PFSK-1 (cell line): ENCODE measurements around the gene ARFGAP2.

ENCODE experiments used
- FOXP2 ChIP-seq: optimal IDR thresholded peaks from 2 replicates; pipeline ENCODE3; 2011; ENCODE audit warnings: borderline replicate concordance, control low read depth, inconsistent platforms; ENCODE audit not compliant: insufficient read depth; ENCODE audit errors: extremely low read length, extremely low read depth
- POLR2AphosphoS5 ChIP-seq: IDR thresholded peaks from 2 replicates; pipeline ENCODE4 v1.6.1; 2012; ENCODE audit warnings: low read depth, mild to moderate bottlenecking, control low read depth, low read length, moderate library complexity
- SIN3A ChIP-seq: IDR thresholded peaks from 2 replicates; pipeline ENCODE4 v1.6.1; 2012; ENCODE audit warnings: mild to moderate bottlenecking, low read length, moderate library complexity, borderline replicate concordance; ENCODE audit not compliant: insufficient read depth
- TAF1 ChIP-seq: IDR thresholded peaks from 2 replicates; pipeline ENCODE4 v1.6.1; 2012; ENCODE audit warnings: low read length, control low read depth, borderline replicate concordance; ENCODE audit not compliant: insufficient read depth
- TF ChIP-seq, protein P1 (sequence below), 2 experiments: IDR thresholded peaks; 2 replicates each; pipeline versions ENCODE4 v1.6.1 to v1.8.0; 2011 to 2012; ENCODE audit warnings: low read depth in 2 of 2, low read length in 2 of 2, control low read depth in 1 of 2, inconsistent platforms in 1 of 2, mild to moderate bottlenecking in 1 of 2, moderate library complexity in 1 of 2; ENCODE audit not compliant: insufficient read depth in 1 of 2

Gene ARFGAP2

DNA sequence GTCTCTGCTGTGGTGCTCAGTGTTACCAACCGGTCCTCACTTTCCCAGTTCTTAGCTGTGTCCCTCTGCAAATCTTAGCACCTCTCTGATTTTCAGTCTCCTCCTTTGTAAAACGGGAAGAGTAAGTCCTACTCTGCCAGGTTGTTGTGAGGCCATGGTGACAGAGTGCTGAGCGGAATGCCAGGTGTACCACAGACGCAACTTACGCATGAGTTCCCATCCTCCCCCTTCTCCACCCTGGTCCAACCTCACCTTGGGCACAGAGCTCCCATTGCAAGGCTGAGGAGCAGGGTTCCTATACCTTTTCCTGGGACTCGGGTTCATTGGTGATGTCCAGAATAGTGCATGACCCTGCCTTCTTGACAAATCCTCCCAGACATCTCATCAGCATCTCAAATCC is 30.8 kb upstream of the ARFGAP2 start:
- TF ChIP-seq TAF1 (no peak), SIN3A (no peak), POLR2AphosphoS5 (no peak), FOXP2 (no peak)
- TF ChIP-seq, protein P1, sequence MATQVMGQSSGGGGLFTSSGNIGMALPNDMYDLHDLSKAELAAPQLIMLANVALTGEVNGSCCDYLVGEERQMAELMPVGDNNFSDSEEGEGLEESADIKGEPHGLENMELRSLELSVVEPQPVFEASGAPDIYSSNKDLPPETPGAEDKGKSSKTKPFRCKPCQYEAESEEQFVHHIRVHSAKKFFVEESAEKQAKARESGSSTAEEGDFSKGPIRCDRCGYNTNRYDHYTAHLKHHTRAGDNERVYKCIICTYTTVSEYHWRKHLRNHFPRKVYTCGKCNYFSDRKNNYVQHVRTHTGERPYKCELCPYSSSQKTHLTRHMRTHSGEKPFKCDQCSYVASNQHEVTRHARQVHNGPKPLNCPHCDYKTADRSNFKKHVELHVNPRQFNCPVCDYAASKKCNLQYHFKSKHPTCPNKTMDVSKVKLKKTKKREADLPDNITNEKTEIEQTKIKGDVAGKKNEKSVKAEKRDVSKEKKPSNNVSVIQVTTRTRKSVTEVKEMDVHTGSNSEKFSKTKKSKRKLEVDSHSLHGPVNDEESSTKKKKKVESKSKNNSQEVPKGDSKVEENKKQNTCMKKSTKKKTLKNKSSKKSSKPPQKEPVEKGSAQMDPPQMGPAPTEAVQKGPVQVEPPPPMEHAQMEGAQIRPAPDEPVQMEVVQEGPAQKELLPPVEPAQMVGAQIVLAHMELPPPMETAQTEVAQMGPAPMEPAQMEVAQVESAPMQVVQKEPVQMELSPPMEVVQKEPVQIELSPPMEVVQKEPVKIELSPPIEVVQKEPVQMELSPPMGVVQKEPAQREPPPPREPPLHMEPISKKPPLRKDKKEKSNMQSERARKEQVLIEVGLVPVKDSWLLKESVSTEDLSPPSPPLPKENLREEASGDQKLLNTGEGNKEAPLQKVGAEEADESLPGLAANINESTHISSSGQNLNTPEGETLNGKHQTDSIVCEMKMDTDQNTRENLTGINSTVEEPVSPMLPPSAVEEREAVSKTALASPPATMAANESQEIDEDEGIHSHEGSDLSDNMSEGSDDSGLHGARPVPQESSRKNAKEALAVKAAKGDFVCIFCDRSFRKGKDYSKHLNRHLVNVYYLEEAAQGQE (IDR thresholded peaks at IDR 0.05; ENCODE audit: insufficient read depth in 1 of 2, low read depth in 2 of 2, low read length in 2 of 2), result no peak

DNA sequence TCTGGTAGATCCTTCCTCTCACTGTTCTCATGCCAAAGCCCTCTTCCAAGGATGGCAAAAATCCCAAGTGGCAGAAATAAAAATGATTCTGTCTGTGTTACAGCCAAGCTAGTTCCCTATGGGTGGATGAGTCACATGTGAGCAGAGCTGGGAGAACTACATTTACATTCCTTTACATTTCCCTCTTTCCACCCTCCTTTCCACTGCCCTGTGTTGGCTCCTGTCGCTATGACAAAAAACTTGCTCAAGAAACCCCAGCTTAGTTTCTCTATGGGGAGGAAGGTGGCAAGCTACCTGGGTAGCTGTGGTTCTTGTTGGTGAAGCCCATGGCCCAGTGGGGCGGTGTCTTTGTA is 27.9 kb upstream of the ARFGAP2 start:
- no peak for TF ChIP-seq FOXP2
- TF ChIP-seq SIN3A, result no peak
- TF ChIP-seq TAF1, result no peak
- TF ChIP-seq, protein P1 (IDR thresholded peaks at IDR 0.05; ENCODE audit: insufficient read depth in 1 of 2, low read depth in 2 of 2, low read length in 2 of 2), result no peak
- no peak for TF ChIP-seq POLR2AphosphoS5

DNA sequence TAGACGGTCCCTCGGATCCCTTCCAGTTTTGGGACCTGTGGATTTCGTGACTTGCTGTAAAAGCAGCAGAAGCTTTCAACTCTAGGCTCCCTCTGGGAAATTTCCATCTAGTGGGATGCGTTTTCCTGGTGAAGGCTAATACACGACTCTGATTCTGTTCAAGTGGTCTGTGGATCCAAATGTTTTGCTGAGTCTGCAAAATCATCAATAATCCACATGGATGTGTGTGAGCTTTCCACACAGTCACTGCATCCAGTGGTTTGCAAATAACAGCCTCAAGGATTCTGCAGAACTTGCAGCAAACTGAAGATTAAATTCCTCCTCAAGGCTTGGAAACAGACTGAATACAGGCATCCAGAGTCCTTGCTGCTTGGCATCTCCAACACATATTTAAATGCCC is 25.9 kb upstream of the ARFGAP2 start:
- no peak for TF ChIP-seq SIN3A
- no peak for TF ChIP-seq POLR2AphosphoS5
- no peak for TF ChIP-seq TAF1
- TF ChIP-seq FOXP2, result no peak
- TF ChIP-seq, protein P1 (IDR thresholded peaks at IDR 0.05; ENCODE audit: insufficient read depth in 1 of 2, low read depth in 2 of 2, low read length in 2 of 2), result no peak

DNA sequence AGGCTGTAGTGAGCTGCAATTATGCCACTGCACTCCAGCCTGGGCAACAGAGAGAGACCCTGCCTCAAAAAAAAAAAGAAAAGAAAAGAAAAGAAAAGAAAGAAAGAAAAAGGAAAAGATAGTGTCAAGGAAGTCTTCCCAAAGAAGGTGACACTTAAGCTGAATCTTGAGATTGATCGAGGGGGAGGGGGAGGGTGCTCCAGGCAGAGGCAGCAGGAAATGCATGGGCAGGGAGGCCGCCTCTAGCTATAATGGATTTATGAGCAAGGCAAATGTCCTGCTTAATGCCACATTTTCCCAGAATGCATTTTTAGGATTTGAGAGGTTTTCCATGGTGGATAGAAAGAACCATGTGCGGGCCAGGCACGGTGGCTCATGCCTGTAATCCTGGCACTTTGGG is 24.3 kb upstream of the ARFGAP2 start:
- TF ChIP-seq TAF1, result no peak
- TF ChIP-seq FOXP2, result no peak

DNA sequence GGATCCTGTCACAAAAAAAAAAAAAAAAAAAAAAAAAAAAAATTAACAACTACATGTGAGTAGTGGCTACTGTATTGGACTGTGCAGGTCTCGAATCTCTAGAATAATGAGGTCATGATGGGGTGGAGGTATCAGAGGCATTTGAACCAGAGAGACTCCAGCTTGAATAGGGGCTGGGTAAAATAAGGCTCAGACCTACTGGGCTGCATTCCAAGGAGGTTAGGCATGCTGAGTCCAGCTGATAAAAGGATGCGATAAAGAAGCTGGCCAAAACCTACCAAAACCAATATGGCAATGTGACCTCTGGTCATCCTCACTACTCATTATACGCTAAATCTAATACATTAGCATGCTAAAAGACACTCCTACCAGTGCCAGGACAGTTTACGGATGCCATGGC is 15.4 kb upstream of the ARFGAP2 start:
- TF ChIP-seq, protein P1 (IDR thresholded peaks at IDR 0.05; ENCODE audit: insufficient read depth in 1 of 2, low read depth in 2 of 2, low read length in 2 of 2), result no peak
- TF ChIP-seq TAF1, result no peak
- no peak for TF ChIP-seq FOXP2
- TF ChIP-seq POLR2AphosphoS5, result no peak
- no peak for TF ChIP-seq SIN3A
